Activated CD4-positive, alpha-beta T cell treated with anti-CD3 and anti-CD28 coated beads for 1 hour (primary cell): ENCODE results near the gene UBE3C.
"Not testable (repeated sequence)": the region's sequence is repeated elsewhere in the genome, so short reads cannot be mapped to it uniquely, and the experiment has no call there.

Source experiments
- DNase-seq: peaks from one replicate; pipeline ENCODE4 v3.0.0-alpha.2; 2020

Gene UBE3C

DNA sequence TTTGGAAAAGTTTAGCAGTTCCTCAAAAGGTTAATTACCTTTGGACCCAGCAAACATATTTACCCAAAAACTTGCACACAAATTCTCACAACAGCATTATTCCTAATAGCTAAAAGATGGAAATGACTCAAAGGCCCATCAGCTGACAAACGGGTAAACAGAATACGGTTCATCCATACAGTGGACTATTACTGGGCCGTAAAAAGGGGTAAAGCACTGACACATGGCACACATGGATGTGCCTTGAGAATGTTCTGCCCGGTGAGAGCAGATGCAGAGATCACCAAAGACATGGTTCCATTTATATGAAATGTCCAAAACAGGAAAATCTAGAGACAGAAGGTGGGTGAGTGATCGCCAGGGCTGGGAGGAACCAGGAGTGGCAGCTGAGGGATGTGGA lies 102.9 kb downstream of the UBE3C start:
- DNase-seq: no peak

DNA sequence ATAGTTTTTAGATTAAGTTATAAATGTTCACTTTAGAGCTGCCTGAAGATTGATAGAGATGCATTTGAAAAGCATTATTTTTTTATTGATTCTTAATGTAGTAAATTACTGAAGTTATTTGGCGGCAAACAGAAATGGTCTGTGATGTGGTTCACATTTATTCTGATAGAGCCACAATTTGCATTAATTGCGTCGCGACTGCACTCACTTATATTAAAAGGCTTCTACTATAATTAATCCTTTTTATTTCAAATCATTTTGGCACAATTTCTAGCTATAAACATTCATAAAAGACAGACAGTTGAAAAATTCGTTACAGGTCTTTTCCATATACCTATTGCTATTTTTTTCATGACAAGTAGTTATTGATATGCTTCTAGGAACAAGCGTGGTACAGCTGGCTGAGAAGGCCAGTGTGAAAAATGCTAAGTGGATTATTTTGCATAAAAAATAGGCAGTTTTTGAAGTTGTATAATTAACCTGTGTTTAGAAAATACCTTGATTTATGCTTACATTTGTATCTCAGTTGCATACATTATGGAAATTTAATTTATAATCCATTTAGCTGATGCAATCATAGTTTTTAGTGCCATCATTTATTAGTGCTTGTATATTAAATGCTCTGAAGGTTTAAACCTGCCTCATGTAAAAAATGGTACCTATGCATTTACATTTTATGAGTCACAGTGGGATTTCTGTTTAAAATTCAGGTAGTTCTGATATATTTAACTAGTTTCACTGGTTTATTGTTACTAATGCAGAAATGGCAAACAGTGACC lies 106.0 kb downstream of the UBE3C start:
- DNase-seq: no peak

DNA sequence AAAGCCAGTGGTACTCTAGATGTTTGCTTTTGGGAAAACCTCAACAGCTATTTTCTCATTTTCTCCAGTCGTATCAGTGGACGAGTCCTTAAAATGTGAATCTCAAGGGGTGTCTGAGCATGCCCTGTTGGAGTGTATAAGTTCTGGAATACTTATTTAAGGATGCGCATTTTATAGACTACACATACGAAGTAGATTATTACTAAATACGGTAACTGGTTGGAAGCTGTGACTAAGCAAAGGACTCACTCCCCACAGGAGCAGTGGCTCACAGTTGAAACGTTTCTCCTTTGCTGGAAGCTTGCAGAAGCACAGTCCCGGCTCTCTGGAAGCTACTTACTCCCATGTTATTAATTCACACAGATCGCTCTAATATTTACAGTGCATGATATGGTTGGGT lies 107.3 kb downstream of the UBE3C start:
- no peak for DNase-seq

DNA sequence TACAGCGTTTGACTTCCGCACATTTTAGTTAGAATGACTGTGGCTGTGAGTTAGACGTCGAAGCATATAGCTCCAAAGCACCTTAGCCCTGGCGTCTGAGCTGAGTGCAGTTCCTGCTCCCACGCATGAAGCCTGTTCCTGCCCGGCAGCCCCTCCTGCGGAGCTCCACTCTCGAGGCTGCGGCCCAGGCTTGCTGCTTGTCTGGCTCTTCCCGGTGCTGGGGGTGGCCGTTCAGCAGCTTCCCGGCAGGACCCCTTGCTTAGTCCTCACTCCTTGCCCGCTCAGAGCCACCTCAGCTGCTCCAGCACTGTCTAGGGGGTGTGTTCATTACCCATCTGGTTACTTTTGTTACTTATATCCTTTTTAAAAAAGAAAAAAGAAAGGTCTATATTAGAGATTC lies 109.9 kb downstream of the UBE3C start:
- no peak for DNase-seq

DNA sequence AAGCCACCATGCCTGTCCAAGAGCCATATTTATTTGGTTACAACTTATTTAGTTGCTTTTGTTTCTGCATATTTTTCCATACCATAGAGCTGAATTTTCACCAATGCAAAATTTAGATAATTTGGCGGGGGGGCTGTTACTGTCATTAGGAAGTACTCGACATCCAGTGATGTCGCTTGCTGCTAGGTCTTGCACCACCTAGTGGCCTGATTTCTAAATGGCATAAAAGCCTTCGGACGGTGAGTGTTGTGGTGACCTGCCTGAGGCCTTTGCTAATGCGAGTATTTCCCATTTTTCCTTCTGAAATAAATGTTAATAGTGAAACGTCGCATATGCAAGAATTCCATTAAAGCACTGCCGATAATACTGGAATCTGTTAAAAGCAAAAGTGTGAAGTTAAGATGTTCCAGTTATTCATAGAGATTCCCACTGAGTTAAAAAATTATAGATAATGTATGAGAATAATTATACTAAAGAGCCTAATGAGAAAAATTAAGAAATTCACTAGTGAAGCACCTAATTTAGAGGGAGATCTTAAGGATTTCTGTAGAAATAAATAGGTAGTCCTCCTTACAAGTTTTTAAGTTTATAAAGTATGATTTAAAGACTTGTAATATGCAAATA lies 112.0 kb downstream of the UBE3C start:
- DNase-seq: peak; percentile 18

DNA sequence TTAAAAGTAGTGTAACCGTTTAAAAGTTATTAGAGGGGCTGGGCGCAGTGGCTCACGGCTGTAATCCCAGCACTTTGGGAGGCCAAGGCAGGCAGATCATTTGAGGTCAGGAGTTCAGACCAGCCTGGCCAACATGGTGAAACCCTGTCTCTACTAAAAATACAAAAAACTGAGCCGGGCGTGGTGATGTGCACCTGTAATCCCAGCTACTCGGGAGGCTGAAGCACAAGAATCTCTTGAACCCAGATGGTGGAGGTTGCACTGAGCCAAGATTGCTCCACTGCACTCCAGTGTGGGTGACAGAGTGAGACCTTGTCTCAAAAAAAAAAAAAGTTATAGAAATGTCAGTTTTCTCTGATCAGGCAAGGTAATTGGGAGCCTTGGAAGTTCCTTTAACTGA lies 113.1 kb downstream of the UBE3C start:
- not testable (repeated sequence) for DNase-seq

DNA sequence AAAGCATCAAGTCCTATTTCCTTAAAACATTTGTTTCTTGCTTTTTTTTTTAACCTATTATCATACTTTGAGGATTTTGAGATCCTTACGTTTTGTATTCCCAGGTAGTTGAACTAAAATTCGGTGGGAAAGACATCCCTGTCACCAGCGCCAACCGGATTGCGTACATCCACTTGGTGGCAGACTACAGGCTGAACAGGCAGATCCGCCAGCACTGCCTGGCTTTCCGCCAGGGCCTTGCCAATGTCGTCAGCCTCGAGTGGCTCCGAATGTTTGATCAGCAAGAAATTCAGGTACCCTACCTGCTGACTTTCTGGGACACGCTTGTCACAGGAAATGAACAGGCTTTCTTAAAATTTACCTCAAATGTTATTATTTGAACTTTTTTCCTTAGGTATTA lies 115.1 kb downstream of the UBE3C start:
- no peak for DNase-seq

DNA sequence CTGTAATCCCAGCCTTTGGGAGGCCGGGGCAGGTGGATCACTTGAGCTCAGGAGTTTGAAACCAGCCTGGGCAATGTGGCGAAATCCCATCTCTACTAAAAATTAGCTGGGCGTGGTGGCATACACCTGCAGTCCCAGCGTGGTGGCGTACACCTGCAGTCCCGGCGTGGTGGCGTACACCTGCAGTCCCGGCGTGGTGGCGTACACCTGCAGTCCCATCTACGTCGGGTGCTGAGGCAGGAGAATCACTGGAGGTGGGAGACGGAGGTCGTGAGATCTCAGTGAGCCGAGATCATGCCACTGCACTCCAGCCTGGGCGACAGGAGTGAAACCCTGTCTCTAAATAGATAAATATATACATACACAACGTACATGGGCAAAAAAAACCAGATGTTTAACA lies 116.1 kb downstream of the UBE3C start:
- DNase-seq: not testable (repeated sequence)

DNA sequence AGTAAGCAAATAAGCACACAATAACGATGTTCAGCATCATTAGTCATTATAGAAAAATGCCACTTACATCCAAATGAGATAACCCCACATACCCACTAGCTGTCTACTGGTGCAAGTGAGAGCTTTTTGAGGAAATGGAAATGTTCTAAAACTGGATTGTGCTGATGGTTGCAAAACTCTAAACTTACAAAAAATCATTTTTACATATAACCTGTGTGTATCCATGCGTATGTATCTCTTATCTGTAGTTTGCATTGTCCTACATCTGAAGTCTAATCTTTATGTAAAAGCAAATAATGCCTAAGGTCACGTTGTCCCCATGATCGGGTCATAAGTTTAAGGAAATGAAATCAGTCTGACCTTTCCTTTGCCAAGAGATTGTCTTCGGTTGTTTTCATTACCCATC lies 116.5 kb downstream of the UBE3C start:
- DNase-seq: no peak

DNA sequence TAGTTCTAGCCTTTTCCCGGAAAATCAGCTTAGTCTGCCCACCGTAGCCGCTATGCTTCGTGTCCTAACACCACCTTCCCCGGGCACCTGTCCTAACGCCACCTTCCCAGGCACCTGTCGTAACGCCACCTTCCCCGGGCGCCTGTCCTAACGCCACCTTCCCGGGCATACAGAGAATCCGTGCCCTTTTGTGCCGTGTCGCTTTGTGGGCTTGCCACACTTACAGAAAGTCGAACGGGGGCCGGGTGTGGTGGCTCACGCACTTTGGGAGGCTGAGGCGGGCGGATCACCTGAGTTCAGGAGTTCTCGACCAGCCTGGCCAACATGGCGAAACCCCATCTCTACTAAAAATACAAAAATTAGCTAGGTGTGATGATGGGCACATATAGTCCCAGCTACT lies 124.4 kb downstream of the UBE3C start:
- DNase-seq: no peak

DNA sequence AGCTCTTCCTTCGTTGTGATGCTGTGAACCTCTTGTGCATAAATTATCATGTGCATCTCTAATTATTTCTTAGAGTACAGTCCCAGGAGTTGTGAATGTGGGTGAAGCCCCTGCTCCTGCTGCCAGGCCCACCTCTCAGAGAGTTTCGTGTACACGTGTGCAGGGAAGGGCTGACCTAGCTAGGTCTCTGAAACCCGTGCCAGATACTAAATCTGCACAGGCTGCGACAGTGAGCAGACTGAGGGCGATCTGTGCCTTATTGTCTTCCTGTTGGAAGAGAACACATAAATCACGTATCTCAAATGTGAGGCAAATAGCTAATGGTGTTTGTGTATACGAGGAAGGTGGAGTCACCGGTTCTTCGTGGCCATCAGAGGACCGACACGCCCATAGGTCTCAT lies 126.3 kb downstream of the UBE3C start:
- DNase-seq: no peak

DNA sequence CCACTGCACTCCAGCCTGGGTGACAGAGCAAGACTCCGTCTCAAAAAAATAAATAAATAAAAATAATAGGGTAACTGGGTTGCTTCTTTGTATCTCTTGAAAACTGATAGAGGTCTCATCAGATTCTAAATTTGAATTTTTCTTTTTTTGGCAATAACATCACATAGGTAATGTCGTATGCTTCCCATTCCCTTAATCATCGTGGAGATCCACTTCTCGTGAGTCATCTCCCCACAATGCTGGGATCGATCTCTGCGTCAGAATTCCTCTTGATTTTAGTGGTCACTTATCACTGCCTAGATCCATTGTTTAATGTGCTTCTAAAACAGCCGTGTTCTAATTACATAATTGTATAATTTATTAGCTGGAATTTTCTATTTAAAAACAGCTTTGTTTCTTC lies 127.5 kb downstream of the UBE3C start:
- no peak for DNase-seq

DNA sequence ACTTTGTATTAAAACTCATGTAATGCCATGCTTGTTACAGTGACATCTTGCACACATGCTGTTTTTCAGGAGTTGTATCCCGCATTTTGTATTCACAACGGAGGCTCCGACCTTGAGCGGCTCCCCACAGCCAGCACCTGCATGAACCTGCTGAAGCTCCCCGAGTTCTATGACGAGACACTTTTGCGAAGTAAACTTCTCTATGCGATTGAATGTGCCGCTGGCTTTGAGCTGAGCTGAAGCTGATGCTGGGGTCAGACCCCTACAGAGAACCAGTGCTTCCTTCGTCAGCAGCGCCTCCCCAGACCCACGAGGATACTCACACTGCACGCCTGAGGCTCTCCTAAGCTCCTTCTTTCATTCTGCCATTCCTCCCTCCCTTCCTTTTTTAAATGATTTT lies 128.8 kb downstream of the UBE3C start:
- no peak for DNase-seq

DNA sequence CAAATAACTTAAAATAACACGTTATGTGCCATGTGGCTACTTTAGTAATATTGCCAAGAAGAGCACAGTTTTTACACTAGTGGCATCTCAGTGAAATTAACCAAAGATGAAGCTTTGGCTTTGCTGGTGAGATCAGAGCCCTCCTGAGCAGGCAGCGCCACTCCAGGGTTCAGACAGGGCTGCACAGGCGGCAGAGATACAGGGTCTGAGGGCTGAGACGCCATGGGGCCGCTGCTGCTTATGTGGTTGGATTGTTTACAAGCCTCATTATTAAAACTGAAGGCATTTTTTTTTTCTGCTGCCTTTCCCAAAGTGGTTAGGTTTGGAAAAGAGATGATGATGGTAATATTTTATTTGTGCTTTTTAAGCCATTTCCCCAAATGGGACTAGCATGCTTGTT lies 129.2 kb downstream of the UBE3C start:
- no peak for DNase-seq

DNA sequence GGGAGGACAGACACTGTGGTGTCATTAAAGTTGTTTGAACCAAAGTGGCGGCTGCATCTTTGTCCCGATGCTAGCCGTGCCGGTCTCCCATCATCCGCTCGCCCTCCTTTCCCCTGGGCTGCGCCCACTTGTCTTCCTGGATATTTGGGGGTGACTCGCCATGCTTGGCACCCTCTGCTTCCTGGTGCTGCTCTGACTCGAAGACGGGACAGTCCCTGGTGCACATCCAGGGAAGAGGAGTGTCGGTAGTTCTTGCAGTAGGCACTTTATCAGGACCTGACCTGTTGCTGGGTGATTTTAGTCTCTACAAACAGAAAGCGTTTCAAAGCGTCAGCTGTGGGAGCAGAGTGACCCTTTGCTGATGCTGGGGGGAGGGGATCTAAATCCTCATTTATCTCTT lies 129.8 kb downstream of the UBE3C start:
- no peak for DNase-seq

DNA sequence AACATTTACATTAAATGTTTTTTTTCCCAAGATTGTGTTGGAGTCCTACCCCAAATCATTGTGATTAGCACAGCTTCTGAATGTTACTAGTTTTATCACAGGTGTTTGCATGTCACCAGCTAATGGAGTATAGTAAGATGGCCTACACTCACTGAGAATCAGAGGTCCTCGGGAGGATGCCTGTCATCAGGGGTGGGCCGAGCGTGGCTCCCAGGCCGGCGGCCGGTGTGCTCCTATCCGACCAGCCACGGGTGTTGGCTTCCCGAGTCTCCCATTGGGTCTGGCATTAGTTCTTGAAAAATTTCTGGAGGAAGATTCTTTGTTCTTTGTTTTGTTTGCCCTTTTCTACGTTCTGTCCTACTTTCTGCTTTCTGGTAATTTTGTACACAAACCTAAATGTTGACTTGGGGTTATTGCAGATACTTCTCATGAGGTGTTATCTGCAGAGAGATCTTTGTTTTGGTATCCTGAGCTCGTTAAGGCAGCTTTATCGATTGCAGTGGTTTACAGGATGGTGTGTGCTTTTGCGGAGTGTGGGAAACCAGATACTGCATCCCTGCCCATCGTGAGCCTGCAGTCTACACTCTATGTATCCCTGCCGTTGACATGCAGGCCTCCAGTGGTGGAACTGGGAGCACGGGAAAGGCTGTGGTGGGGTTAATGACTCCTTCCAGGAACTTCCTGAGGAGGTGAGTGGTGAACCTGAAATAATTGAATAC lies 130.8 kb downstream of the UBE3C start:
- DNase-seq: no peak

DNA sequence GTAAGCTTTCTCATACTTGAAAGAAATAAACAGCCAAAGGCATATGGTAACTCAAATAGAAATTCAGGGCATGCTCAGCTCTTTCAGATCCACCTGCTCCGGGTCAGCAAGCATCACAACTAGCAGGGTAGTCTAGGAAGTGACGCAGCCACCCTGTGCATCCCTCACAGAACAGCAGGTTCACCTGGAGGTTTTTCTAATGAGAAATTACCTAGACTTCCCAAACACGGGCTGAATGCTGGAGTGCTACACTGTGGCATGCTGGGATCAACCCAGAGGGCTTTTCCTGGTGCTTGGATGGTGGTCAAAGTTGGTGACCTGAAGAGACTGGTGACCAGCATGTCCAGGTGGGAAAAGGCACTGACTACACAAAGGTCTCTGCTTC lies 131.3 kb downstream of the UBE3C start:
- DNase-seq: no peak

DNA sequence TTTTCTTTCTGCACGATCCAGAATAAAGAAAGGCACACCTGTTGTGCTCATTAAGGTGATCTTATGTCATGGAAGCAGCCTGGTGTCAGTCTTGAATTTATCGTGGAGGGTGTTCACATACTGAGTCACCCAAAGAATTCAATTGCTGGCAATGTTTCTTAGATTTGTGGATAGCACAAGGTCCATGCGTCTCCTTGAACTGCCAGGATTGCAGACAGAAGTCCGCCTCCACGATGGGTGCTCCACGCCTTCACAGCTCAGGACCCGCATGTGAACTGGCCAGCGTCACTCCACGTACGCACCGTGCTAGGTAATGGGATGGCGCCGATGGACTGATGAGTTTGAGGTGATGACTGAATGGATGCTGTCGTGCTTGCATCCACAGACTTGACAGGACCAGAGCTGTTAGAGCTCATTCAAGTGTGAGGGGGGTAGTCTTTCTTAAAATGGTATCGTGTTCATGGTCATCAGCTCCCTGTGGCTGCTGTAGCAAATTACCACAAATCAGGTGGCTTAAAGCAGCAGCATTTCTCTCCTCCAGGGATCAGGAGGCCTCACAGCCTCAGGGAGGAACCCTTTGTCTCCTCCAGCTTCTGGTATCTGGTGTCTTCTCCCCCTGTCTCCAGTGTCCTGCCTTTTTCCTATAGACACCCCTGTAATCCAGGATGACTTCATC lies 132.7 kb downstream of the UBE3C start:
- no peak for DNase-seq

DNA sequence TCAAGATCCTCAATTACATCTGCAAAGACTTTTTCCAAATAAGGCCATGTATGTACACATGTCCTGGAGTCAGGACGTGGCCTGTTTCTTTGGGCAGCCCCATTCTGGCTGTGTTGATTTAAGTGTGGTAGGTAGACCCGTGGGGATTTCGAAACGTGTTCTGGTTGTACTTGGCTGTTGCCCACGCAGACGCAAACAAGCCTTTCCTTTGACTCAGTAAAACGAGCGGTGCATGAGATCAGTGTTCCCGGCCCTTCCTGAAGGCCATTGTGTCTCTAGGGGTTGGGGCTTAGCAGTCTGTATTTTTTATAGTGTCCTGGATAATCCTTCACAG lies 133.2 kb downstream of the UBE3C start:
- DNase-seq: no peak

DNA sequence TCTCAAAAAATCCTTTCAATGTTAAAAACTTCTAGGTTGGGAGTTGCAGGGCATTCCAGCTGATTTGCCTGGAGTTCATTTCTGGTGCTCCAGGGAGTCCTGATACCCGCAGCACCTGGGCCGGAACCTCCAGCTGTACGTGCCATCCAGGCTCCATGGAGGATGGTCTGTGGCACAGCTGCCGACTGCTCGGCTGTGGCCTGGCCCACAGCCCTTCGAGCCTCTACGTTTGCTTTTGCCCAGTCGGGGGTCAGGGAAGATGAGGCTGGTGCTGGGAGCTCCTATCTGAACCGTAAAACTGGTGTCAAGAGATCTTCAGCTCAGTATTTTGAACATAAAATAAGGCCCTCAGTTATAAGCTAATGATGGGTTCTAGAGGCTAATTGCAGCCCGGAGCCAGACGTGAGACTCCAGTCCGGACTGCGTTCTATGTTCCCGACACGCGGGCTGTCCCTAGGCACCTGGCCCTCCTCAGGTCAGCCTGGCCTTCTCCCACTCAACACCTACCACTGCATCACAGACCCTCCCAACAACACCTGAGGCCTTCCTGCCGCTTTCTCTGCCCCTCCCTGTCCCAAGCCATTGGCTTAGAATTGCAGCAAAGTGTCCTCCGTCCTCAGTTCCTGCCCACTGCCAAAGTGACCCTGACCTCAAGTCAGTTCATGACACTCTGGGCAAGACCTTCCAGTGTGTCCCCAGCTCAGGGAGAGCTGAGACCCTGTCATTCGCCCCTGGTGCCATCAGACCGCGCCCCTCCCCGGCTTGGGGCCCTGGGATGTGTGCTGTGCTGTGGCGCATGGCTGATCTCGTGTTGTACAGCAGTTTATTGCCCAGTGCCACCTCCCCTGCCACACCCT lies 133.9 kb downstream of the UBE3C start:
- DNase-seq: no peak

DNA sequence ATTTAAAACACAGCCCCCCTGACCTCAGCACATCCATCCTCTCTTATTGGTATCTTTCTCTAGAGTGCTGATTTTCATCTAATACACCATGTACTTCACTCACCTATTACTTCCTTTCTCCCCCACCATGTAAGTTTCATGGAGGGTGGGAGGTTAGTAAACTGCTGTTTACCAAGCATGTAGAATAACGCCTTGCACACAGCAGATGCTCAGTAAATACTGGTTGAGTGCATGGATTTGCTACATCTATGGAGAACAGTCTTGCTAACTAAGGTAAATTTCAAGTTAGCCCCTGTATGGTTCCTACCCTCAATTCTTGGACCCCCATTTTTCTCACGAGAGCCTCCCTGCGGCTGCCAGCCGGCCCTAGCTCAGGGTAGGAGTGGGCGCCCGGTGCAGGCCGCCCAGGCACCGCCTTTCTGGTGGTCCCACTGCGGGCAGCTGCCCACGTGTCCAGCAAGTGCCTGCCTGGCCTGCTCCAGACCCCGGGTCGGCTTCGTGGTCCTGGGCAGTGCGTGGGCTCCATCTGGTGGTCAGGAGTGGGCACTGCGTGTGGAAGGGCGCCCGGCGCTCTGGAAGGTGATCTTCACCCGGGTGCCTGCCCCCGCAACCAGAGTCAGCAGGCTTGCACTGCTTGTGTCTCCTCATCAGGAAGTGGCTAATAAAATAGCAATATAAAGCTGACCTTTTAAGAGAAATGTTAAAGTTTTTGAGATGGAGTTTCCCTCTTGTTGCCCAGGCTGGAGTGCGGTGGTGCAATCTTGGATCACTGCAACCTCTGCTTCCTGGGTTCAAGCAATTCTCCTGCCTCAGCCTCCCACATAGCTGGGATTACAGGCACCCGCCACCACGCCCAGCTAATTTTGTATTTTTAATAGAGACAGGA lies 134.7 kb downstream of the UBE3C start:
- DNase-seq: peak; percentile 46
